SK-N-SH treated with all-trans-retinoic acid at 6 μM for 48 hours (cell line): ENCODE data around the gene ATF6B.

Experiments
- ATAC-seq: fragments of 200-7000 bp; cut with Tn5 transposase; 3 replicates; pipeline ENCODE4 v1.9.1; 2020; ENCODE audit warnings: mild to moderate bottlenecking, moderate library complexity
- ARNTL ChIP-seq: fragments of 450-650 bp; formaldehyde crosslinking; IDR thresholded peaks from 2 replicates; pipeline ENCODE4 v1.5.0; 2020; ENCODE audit warnings: low read depth, mild to moderate bottlenecking, moderate library complexity, borderline replicate concordance
- BACH2 ChIP-seq: fragments of 250-450 bp; sonication (Bioruptor Pico); IDR thresholded peaks from 2 replicates; pipeline ENCODE4 v1.9.0; 2021; ENCODE audit warnings: mild to moderate bottlenecking, borderline replicate concordance
- CSDC2 ChIP-seq: fragments of 250-450 bp; sonication (Bioruptor Pico); IDR thresholded peaks from 2 replicates; pipeline ENCODE4 v1.5.0; 2020; ENCODE audit warnings: mild to moderate bottlenecking, moderate library complexity
- ESRRG ChIP-seq: fragments of 250-450 bp; sonication (Bioruptor Pico); IDR thresholded peaks from 2 replicates; pipeline ENCODE4 v1.6.1; 2021; ENCODE audit warnings: mild to moderate bottlenecking
- GLIS3 ChIP-seq: fragments of 250-450 bp; sonication (Bioruptor Pico); IDR thresholded peaks from 2 replicates; pipeline ENCODE4 v1.5.0; 2020; ENCODE audit warnings: mild to moderate bottlenecking, moderate library complexity
- ISL1 ChIP-seq: fragments of 250-450 bp; sonication (Bioruptor Pico); IDR thresholded peaks from 2 replicates; pipeline ENCODE4 v2.1.2; 2022; ENCODE audit warnings: mild to moderate bottlenecking, moderate library complexity
- OSR1 ChIP-seq: fragments of 250-450 bp; sonication (Bioruptor Pico); IDR thresholded peaks from 2 replicates; pipeline ENCODE4 v1.8.0; 2022; ENCODE audit warnings: moderate library complexity, mild to moderate bottlenecking, inconsistent platforms
- PATZ1 ChIP-seq: fragments of 250-450 bp; sonication (Bioruptor Pico); IDR thresholded peaks from 2 replicates; pipeline ENCODE4 v1.8.0; 2020; ENCODE audit warnings: mild to moderate bottlenecking, moderate library complexity, borderline replicate concordance
- PPARA ChIP-seq: fragments of 250-450 bp; sonication (Bioruptor Pico); IDR thresholded peaks from 2 replicates; pipeline ENCODE4 v1.5.0; 2020; ENCODE audit warnings: mild to moderate bottlenecking, borderline replicate concordance
- RARB ChIP-seq: fragments of 250-450 bp; sonication (Bioruptor Pico); IDR thresholded peaks from 2 replicates; pipeline ENCODE4 v1.8.0; 2021; ENCODE audit warnings: mild to moderate bottlenecking, moderate library complexity
- SNAI2 ChIP-seq: fragments of 250-450 bp; sonication (Bioruptor Pico); IDR thresholded peaks from 2 replicates; pipeline ENCODE4 v1.5.0; 2020; ENCODE audit warnings: mild to moderate bottlenecking, moderate library complexity
- TCF4 ChIP-seq: fragments of 250-450 bp; sonication (Bioruptor Pico); IDR thresholded peaks from 2 replicates; pipeline ENCODE4 v1.8.0; 2021; ENCODE audit warnings: mild to moderate bottlenecking, moderate library complexity, borderline replicate concordance
- TOX ChIP-seq: fragments of 250-450 bp; sonication (Bioruptor Pico); IDR thresholded peaks from 2 replicates; pipeline ENCODE4 v1.8.0; 2021; ENCODE audit warnings: mild to moderate bottlenecking, moderate library complexity, borderline replicate concordance
- ZC3H10 ChIP-seq: fragments of 250-450 bp; sonication (Bioruptor Pico); IDR thresholded peaks from 2 replicates; pipeline ENCODE4 v1.5.1; 2021; ENCODE audit warnings: mild to moderate bottlenecking, moderate library complexity
- ZFP3 ChIP-seq: fragments of 250-450 bp; sonication (Bioruptor Pico); IDR thresholded peaks from 2 replicates; pipeline ENCODE4 v1.5.0; 2020; ENCODE audit warnings: mild to moderate bottlenecking, moderate library complexity
- ZFP30 ChIP-seq: fragments of 450-650 bp; formaldehyde crosslinking; IDR thresholded peaks from 2 replicates; pipeline ENCODE4 v1.5.0; 2022; ENCODE audit warnings: mild to moderate bottlenecking, moderate library complexity
- ZNF565 ChIP-seq: fragments of 450-650 bp; formaldehyde crosslinking; conservative IDR thresholded peaks from 2 replicates; pipeline ENCODE4 v1.5.0; 2020; ENCODE audit warnings: low read depth, mild to moderate bottlenecking, moderate library complexity
- ZNF70 ChIP-seq: fragments of 450-650 bp; formaldehyde crosslinking; IDR thresholded peaks from 2 replicates; pipeline ENCODE4 v1.5.0; 2020; ENCODE audit warnings: mild to moderate bottlenecking, moderate library complexity
- ZNF8 ChIP-seq: fragments of 450-650 bp; formaldehyde crosslinking; IDR thresholded peaks from 2 replicates; pipeline ENCODE4 v1.5.0; 2020; ENCODE audit warnings: mild to moderate bottlenecking, moderate library complexity
- TF ChIP-seq, protein P1 (sequence below): fragments of 250-450 bp; sonication (Bioruptor Pico); IDR thresholded peaks from 2 replicates; pipeline ENCODE4 v1.8.0; 2021; ENCODE audit warnings: low read depth, mild to moderate bottlenecking, moderate library complexity, borderline replicate concordance
- TF ChIP-seq, protein P2 (sequence below): fragments of 250-450 bp; sonication (Bioruptor Pico); IDR thresholded peaks from 2 replicates; pipeline ENCODE4 v1.5.1; 2020; ENCODE audit warnings: low read depth, mild to moderate bottlenecking, moderate library complexity
- TF ChIP-seq, protein P3 (sequence below): fragments of 250-450 bp; sonication (Bioruptor Pico); IDR thresholded peaks from 2 replicates; pipeline ENCODE4 v1.5.0; 2020; ENCODE audit warnings: mild to moderate bottlenecking, moderate library complexity
- TF ChIP-seq, protein P4 (sequence below): fragments of 250-450 bp; sonication (Bioruptor Pico); IDR thresholded peaks from 2 replicates; pipeline ENCODE4 v1.5.1; 2021; ENCODE audit warnings: mild to moderate bottlenecking, moderate library complexity

ATF6B gene

DNA sequence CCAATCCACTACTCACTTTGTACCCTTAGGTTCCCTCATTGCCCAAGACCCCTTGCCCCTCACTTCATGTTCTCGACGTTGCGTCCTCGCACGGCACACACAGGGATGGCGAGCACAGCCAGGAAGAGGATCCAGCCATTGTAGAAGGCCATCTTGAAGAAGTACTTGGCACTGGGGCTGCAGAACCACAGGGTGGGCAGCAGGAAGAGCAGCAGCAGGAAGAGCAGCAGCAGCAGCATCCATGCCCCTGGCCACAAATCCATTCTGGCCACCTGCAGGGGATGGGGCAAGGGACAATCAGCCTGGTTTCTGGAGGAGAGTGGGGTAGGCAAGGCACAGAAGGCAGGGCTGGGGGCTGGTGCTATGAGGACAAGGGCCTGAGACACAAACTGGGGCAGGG, 43.2 kb upstream of the ATF6B start:
- no peak for ATAC-seq
- TF ChIP-seq OSR1 (CRISPR knock-in tag) (no peak), BACH2 (CRISPR knock-in tag) (no peak), ARNTL (CRISPR knock-in tag) (no peak), ZFP3 (CRISPR knock-in tag) (no peak), TOX (CRISPR knock-in tag) (no peak), RARB (CRISPR knock-in tag) (no peak), ISL1 (CRISPR knock-in tag) (no peak), ZNF70 (CRISPR knock-in tag) (no peak), GLIS3 (CRISPR knock-in tag) (no peak), PPARA (CRISPR knock-in tag) (no peak), PATZ1 (no peak), ESRRG (CRISPR knock-in tag) (no peak), ZC3H10 (no peak), ZNF8 (CRISPR knock-in tag) (no peak), ZFP30 (CRISPR knock-in tag) (no peak), CSDC2 (CRISPR knock-in tag) (no peak)
- TF ChIP-seq, protein P1, sequence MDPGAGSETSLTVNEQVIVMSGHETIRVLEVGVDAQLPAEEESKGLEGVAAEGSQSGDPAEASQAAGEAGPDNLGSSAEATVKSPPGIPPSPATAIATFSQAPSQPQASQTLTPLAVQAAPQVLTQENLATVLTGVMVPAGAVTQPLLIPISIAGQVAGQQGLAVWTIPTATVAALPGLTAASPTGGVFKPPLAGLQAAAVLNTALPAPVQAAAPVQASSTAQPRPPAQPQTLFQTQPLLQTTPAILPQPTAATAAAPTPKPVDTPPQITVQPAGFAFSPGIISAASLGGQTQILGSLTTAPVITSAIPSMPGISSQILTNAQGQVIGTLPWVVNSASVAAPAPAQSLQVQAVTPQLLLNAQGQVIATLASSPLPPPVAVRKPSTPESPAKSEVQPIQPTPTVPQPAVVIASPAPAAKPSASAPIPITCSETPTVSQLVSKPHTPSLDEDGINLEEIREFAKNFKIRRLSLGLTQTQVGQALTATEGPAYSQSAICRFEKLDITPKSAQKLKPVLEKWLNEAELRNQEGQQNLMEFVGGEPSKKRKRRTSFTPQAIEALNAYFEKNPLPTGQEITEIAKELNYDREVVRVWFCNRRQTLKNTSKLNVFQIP: no peak
- TF ChIP-seq, protein P2, sequence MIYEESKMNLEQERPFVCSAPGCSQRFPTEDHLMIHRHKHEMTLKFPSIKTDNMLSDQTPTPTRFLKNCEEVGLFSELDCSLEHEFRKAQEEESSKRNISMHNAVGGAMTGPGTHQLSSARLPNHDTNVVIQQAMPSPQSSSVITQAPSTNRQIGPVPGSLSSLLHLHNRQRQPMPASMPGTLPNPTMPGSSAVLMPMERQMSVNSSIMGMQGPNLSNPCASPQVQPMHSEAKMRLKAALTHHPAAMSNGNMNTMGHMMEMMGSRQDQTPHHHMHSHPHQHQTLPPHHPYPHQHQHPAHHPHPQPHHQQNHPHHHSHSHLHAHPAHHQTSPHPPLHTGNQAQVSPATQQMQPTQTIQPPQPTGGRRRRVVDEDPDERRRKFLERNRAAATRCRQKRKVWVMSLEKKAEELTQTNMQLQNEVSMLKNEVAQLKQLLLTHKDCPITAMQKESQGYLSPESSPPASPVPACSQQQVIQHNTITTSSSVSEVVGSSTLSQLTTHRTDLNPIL (CRISPR knock-in tag): no peak
- TF ChIP-seq, protein P3, sequence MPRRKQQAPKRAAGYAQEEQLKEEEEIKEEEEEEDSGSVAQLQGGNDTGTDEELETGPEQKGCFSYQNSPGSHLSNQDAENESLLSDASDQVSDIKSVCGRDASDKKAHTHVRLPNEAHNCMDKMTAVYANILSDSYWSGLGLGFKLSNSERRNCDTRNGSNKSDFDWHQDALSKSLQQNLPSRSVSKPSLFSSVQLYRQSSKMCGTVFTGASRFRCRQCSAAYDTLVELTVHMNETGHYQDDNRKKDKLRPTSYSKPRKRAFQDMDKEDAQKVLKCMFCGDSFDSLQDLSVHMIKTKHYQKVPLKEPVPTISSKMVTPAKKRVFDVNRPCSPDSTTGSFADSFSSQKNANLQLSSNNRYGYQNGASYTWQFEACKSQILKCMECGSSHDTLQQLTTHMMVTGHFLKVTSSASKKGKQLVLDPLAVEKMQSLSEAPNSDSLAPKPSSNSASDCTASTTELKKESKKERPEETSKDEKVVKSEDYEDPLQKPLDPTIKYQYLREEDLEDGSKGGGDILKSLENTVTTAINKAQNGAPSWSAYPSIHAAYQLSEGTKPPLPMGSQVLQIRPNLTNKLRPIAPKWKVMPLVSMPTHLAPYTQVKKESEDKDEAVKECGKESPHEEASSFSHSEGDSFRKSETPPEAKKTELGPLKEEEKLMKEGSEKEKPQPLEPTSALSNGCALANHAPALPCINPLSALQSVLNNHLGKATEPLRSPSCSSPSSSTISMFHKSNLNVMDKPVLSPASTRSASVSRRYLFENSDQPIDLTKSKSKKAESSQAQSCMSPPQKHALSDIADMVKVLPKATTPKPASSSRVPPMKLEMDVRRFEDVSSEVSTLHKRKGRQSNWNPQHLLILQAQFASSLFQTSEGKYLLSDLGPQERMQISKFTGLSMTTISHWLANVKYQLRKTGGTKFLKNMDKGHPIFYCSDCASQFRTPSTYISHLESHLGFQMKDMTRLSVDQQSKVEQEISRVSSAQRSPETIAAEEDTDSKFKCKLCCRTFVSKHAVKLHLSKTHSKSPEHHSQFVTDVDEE (CRISPR knock-in tag): no peak

DNA sequence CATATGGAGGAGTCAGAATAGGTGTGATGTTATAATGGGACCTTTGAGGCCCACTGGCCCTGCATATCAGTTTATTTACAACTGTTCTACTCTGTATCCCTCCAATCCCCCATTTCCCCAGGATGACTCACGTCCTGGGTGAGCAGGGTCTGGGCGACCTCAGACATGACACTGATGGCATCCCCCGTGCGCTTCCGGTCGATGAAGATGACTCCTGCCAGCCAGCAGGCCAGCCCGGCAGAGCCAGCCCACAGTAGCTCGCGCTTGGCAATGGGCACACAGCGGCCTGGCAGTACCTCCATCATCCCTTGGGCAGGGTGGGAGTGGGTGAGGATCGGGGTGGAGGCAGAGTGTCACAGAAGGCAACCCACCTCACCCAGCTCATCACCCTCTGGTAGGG, 42.2 kb upstream of the ATF6B start:
- TF ChIP-seq, protein P4, sequence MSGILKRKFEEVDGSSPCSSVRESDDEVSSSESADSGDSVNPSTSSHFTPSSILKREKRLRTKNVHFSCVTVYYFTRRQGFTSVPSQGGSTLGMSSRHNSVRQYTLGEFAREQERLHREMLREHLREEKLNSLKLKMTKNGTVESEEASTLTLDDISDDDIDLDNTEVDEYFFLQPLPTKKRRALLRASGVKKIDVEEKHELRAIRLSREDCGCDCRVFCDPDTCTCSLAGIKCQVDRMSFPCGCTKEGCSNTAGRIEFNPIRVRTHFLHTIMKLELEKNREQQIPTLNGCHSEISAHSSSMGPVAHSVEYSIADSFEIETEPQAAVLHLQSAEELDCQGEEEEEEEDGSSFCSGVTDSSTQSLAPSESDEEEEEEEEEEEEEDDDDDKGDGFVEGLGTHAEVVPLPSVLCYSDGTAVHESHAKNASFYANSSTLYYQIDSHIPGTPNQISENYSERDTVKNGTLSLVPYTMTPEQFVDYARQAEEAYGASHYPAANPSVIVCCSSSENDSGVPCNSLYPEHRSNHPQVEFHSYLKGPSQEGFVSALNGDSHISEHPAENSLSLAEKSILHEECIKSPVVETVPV (CRISPR knock-in tag): no peak
- TF ChIP-seq ZNF8 (CRISPR knock-in tag) (no peak), PPARA (CRISPR knock-in tag) (no peak), ESRRG (CRISPR knock-in tag) (no peak), TOX (CRISPR knock-in tag) (no peak), ZNF70 (CRISPR knock-in tag) (no peak), ZFP3 (CRISPR knock-in tag) (no peak), SNAI2 (CRISPR knock-in tag) (no peak), TCF4 (CRISPR knock-in tag) (no peak), ZC3H10 (no peak), ZNF565 (CRISPR knock-in tag) (no peak), ARNTL (CRISPR knock-in tag) (no peak)
- TF ChIP-seq, protein P2 (CRISPR knock-in tag): no peak
- TF ChIP-seq, protein P1: no peak
- TF ChIP-seq, protein P3 (CRISPR knock-in tag): no peak
- no peak for ATAC-seq
